OCI-LY7 (cell line): ENCODE measurements around the gene RPL35A. TPM values are rescaled to one million over a fixed set of nuclear protein-coding genes. Genes with fewer than 3 reads are reported as not detected.

ENCODE experiments used
- BruUV-seq: library from RNA; stranded (reverse); fragments of 400-500 nt; replicated peaks from 2 replicates; lab custom pipeline; 2021; lab: Mats Ljungman, UMichigan
- CTCF ChIA-PET: fragments of 300-600 bp; sonication (Branson Sonifier 250); formaldehyde crosslinking; loops from one replicate; lab custom pipeline; 2022; ENCODE audit warnings: antibody characterized with exemption; ENCODE audit not compliant: unreplicated experiment; lab: Charles Lee
- POLR2A ChIA-PET: fragments of 300-600 bp; sonication (Branson Sonifier 250); formaldehyde crosslinking; loops from one replicate; lab custom pipeline; 2022; ENCODE audit warnings: antibody characterized with exemption; lab: Charles Lee
- DNase-seq: peaks from one replicate; pipeline ENCODE4 v3.0.0-alpha.2; 2015; ENCODE audit warnings: low spot score
- H2AFZ ChIP-seq: fragments of 200-600 bp; sonication (generic), shearing (Covaris generic); 2 replicates; pipeline ENCODE4 v1.6.1; 2014; ENCODE audit warnings: mild to moderate bottlenecking, antibody characterized with exemption, low read length, moderate library complexity
- H3K27ac ChIP-seq: fragments of 200-600 bp; sonication (generic); 2 replicates; pipeline ENCODE4 v1.5.1; 2014; ENCODE audit warnings: mixed run types, low read depth, mild to moderate bottlenecking, moderate library complexity, low read length, inconsistent platforms; ENCODE audit not compliant: poor library complexity, severe bottlenecking
- H3K36me3 ChIP-seq: fragments of 200-600 bp; sonication (generic); 2 replicates; pipeline ENCODE4 v1.6.1; 2014; ENCODE audit warnings: mild to moderate bottlenecking, antibody characterized with exemption, low read length, moderate library complexity, mixed read lengths; ENCODE audit not compliant: insufficient read depth
- H3K4me1 ChIP-seq: fragments of 200-600 bp; sonication (generic); 2 replicates; pipeline ENCODE4 v1.5.1; 2014; ENCODE audit warnings: mild to moderate bottlenecking, low read length; ENCODE audit not compliant: insufficient read depth, poor library complexity, severe bottlenecking
- H3K4me2 ChIP-seq: fragments of 200-600 bp; sonication (generic); 2 replicates; pipeline ENCODE4 v1.6.1; 2014; ENCODE audit warnings: mild to moderate bottlenecking, low read length
- H3K4me3 ChIP-seq: fragments of 200-600 bp; sonication (generic); 2 replicates; pipeline ENCODE4 v1.5.1; 2014; ENCODE audit warnings: mild to moderate bottlenecking, low read depth, low read length; ENCODE audit not compliant: poor library complexity, severe bottlenecking
- H3K79me2 ChIP-seq: fragments of 200-600 bp; sonication (generic); 2 replicates; pipeline ENCODE4 v1.6.1; 2016; ENCODE audit warnings: low read depth, mild to moderate bottlenecking, low read length, moderate library complexity, mixed read lengths; ENCODE audit not compliant: insufficient read depth
- H3K9me2 ChIP-seq: fragments of 200-600 bp; sonication (generic); 2 replicates; pipeline ENCODE4 v1.6.1; 2016; ENCODE audit warnings: mild to moderate bottlenecking, low read length, mixed read lengths; ENCODE audit not compliant: insufficient read depth
- H3K9me3 ChIP-seq: fragments of 200-600 bp; sonication (generic); 2 replicates; pipeline ENCODE4 v1.6.1; 2014; ENCODE audit warnings: mild to moderate bottlenecking, mixed run types, low read length, mixed read lengths
- H4K20me1 ChIP-seq: fragments of 200-600 bp; sonication (generic); 2 replicates; pipeline ENCODE4 v1.6.1; 2014; ENCODE audit warnings: mild to moderate bottlenecking, antibody characterized with exemption, low read length, moderate library complexity, mixed read lengths; ENCODE audit not compliant: insufficient read depth
- EZH2phosphoT487 ChIP-seq: fragments of 200-600 bp; sonication (generic); IDR thresholded peaks from 2 replicates; pipeline ENCODE4 v1.6.1; 2018; ENCODE audit warnings: low read depth, borderline replicate concordance, mild to moderate bottlenecking, mixed run types, antibody characterized with exemption, low read length, moderate library complexity, mixed read lengths
- intact Hi-C: fragments of 100-400 bp; cut with micrococcal nuclease; formaldehyde crosslinking; loops from one replicate; pipeline ENCODE4 v1.10.0; 2022; ENCODE audit not compliant: unreplicated experiment
- total RNA-seq, 2 experiments: library from RNA; depleted of rRNA in 1 of 2; stranded (reverse); fragments of >200 nt in 1 of 2; shearing (Covaris generic) in 1 of 2; gene quantifications; 2 replicates each; pipeline ENCODE4 v1.2.3, GENCODE V29; 2014 to 2022
- TF ChIP-seq, protein P1 (sequence below): fragments of 200-600 bp; sonication (generic); conservative IDR thresholded peaks from 2 replicates; pipeline ENCODE4 v1.5.1; 2014; ENCODE audit warnings: mild to moderate bottlenecking, antibody characterized with exemption, low read length, moderate library complexity, mixed read lengths

The RPL35A gene
- total RNA-seq, 2 experiments from 2014 or later, result 846 to 1,184 TPM

DNA sequence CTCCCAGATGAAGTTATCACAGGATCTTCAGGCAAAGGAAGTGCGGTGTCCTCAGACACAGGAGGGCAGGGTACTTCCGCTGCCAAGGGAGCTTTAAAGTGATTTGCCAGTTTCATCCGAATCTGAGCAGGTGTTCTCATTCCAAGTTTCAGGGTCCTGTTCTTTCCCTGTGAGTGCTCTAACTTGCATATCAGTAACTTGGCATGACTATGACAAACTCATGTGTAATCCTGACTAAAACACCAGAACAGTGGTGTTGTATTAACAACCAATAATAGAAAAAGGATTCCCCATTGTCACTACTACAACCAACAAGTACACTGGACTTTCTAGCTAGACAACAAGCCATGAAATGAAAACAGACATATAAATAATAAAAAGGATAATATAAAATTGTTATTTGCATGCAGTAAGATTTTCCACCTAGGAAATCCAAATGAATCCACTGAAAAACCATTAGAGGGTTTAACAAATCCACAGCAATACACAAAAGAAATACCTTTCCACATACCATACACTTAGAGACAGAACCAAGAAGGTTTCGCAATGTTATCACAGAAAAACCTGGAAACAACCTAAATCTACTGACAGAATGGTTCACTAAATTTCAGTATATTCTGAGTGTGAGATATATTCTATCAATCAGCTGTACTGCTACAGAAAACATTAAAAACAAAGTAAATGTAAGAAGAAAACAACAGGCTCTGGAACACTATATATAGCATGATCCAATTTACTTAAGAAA is 40.9 kb upstream of the RPL35A start:
- Histone ChIP-seq H3K36me3 (no peaks in the 10 kb centered on the region), H3K9me3 (no peaks in the 10 kb centered on the region), H4K20me1 (no peaks in the 10 kb centered on the region), H2AFZ (no peak overlapping the region), H3K4me1 (no peaks in the 10 kb centered on the region), H3K79me2 (no peaks in the 10 kb centered on the region), H3K9me2 (no peaks in the 10 kb centered on the region), H3K4me2 (no peak overlapping the region), H3K27ac (no peak overlapping the region), H3K4me3 (no peak overlapping the region)
- no TSS peak for BruUV-seq
- CTCF ChIA-PET, result no interaction called here
- POLR2A ChIA-PET, result no interaction called here
- no peak for TF ChIP-seq EZH2phosphoT487
- TF ChIP-seq, protein P1, sequence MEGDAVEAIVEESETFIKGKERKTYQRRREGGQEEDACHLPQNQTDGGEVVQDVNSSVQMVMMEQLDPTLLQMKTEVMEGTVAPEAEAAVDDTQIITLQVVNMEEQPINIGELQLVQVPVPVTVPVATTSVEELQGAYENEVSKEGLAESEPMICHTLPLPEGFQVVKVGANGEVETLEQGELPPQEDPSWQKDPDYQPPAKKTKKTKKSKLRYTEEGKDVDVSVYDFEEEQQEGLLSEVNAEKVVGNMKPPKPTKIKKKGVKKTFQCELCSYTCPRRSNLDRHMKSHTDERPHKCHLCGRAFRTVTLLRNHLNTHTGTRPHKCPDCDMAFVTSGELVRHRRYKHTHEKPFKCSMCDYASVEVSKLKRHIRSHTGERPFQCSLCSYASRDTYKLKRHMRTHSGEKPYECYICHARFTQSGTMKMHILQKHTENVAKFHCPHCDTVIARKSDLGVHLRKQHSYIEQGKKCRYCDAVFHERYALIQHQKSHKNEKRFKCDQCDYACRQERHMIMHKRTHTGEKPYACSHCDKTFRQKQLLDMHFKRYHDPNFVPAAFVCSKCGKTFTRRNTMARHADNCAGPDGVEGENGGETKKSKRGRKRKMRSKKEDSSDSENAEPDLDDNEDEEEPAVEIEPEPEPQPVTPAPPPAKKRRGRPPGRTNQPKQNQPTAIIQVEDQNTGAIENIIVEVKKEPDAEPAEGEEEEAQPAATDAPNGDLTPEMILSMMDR, result no peak
- intact Hi-C loops, result loop anchor here (10.0 kb wide), 1 partner anchor 166 kb away; no protein-coding TSS in a partner anchor
- DNase-seq, result no peak

DNA sequence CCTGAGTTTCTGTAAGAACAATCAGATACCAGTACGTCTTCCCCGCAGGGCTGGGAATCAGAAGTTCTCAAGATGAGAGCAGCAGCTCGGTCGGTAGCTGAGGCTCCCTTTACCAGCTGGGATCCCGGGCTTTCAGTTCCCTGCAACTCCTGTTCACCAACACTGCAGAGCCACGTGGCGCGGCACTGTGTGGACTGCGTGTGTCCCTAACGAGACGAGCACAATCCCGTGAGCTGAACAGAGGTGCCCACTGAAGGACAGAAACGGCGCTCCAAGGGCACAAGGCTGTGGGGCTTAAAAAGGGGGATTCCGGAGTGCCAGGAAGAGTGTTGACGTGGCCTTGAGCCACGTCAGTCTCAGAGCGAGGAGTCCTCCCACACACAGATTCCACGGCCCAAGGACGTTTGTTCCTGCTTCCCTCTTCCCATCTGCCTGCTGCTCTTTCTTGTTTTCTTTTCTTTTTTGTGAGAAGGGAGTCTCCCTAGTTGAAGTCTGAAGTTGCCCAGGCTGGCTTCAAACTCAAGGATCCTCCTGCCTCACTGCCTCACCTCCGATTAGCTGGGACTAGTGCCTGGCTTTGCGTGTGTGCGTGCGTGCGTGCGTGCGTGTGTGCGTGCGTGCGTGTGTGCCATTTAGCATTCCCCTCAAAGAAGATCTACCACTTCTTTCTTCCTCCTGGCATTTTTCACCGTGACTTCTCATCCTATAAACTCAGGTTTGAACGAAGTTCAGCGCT is 37.1 kb upstream of the RPL35A start:
- POLR2A ChIA-PET, result no interaction called here
- Histone ChIP-seq H3K79me2 (no peaks in the 10 kb centered on the region), H3K9me3 (no peaks in the 10 kb centered on the region), H2AFZ (no peak overlapping the region), H3K9me2 (no peaks in the 10 kb centered on the region), H3K4me1 (no peaks in the 10 kb centered on the region), H3K27ac (no peak overlapping the region), H3K36me3 (no peaks in the 10 kb centered on the region), H3K4me3 (no peak overlapping the region), H4K20me1 (no peaks in the 10 kb centered on the region), H3K4me2 (peak overlapping the region; percentile 40; the same call in 1 of the 2 replicates)
- CTCF ChIA-PET, result interaction anchor here (0.5 kb wide), 1 partner anchor 16 kb away, joined by 3 read pairs; no protein-coding TSS in a partner anchor
- intact Hi-C loops, result no loop called here
- TF ChIP-seq, protein P1, result no peak
- TF ChIP-seq EZH2phosphoT487, result no peak
- no TSS peak for BruUV-seq
- DNase-seq, result no peak
